Measurements from ENCODE around the gene RPL36A. TPM values are rescaled to one million over a fixed set of nuclear protein-coding genes. Genes with fewer than 3 reads are reported as not detected.

Gene RPL36A
- total RNA-seq, 1 donor from 2014 or later, result 140 TPM

DNA sequence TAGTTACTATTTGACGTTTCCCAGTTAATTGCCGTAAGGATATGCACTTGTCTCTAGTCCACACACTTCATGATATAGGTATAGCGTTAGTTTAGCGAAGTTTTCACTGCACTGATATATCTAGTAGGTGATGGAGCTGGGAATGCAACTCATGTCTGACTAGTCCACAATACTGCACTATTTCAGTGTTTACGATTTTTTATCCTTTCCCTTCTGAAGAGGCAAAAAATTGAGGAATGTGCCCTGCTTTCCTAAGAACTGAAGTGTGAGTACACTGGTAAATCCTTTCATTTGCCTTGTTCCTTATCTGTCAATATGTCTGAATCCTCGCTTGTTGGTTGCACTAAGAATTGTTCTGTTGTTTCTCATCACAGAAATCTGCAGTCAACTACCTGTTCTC, 1.0 kb downstream of the RPL36A start:
- DNase-seq (ENCODE audit: low spot score), result no peak

DNA sequence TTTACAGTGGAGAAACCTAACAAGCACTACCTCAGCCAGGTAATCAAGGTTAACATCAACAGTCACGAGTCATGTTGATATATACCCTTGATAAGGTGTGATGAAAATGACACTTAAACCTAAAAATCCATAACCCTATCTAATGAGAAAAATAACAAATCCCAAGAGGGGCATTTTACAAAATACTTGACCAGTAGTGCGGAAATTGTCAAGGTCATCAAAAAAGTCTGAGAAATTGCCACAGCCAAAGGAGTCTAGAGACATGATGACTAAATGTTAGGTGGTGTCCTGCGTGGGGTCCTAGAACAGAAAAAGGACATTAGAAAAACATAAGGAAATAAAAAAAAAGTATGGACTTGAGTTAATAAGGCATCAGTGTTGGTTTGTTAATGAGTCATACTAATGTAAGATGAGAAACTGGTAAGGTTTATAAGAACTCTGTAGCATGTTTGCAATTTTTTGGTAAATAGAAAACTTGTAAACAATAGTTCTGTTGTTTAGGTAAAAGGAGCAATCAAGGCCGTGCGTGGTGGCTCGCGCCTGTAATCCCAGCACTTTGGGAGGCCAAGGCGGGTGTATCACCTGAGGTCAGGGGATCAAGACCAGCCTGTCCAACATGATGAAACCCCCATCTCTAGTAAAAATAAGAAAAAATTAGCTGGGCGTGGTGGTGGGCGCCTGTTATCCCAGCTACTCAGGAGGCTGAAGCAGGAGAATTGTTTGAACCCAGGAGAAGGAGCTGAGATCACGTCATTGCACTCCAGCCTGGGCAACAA, 2.9 kb downstream of the RPL36A start:
- no peak for DNase-seq (ENCODE audit: low spot score)

DNA sequence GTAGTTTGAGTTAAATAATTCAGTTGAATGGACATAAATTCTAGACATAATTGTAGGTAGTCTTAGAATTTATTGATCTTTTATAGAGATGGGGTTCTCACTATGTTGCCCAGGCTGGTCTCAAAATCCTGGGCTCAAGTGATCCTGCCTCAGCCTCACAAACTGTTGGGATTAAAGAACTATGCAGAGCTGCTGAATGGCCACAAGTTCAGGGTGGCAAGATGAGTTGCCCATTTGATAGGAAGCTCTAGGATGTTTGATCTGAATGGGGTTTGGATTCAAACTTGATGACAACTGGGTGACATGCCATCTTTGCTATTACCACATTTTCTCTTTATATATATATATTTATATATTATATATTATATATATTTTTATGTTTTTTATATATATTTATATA, 3.6 kb downstream of the RPL36A start:
- DNase-seq (ENCODE audit: low spot score), result no peak

DNA sequence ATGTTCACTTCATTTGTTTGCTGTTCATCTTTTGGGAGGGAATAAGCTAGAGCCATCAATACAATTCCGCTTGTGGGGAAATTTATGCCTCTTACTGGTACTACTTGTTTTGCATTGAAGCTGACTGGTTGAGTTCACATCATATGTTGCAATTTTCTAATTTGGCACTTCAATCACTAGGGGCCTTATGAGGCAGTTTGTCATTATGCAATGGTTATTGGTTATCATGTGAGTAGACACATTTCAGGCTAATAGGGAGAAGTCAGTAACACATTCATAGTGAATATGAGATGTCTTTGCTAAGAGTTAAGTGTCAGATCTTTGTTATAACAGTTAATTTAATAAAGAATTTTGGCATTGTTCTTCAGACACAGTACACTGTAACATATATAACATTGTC, 5.0 kb downstream of the RPL36A start:
- DNase-seq (ENCODE audit: low spot score), result no peak

DNA sequence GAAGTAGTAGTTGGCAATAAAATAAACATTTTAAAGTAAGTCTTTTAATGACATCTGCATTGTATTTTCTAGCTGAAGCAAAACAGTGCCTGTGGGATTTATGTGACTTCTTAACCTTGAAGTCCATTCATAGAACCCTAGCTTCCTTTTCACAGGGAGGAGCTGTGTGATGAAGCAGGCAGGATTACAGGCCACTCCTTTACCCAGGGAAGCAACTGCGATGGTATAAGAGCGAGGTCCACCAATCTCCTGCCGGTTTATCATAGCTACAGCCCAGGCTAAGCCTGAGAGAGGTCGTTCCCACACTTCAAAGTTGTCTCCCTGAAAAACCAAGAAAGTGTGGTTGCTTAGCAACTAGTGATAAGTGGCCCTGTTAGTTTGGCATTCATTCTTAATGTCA, 7.0 kb downstream of the RPL36A start:
- no peak for DNase-seq (ENCODE audit: low spot score)

DNA sequence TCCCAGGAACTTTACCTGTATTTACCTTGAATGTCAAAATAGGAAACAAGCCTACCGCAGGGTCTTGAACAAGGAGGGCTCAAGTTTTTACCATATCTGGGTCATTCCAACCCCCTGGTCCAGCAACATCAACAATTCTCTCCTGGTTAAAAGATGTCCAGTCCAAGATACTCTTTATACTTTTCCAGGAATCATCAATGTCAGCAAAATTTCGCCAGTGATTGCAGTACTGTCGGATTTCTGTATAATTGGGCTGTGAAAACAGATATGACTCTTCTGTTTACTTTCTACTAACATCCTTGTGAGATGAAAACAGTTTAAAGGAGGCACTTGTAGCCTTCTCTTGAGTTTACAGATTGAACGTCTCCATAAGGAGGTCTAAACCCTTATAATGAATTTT, 7.9 kb downstream of the RPL36A start:
- no peak for DNase-seq (ENCODE audit: low spot score)

DNA sequence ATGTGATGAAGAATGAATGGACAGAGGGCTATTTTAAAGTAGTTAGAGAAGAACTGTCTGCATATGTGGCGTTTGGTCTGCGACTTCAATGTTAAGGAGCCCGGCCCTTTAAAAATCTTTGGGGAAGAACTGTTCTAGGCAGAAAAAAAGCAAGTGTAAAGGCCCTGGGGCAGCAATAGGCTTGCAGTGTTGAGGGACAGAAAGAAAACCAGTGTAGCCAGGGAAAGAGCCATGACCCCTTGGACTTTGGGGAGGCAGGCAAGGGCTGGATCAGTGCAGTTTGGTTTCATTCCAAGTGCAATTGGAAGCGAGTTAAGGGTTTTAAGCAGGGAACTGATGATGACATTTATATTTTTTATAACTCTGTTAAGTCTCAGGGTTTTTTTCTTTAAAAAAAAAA, 9.0 kb downstream of the RPL36A start:
- no peak for DNase-seq (ENCODE audit: low spot score)

DNA sequence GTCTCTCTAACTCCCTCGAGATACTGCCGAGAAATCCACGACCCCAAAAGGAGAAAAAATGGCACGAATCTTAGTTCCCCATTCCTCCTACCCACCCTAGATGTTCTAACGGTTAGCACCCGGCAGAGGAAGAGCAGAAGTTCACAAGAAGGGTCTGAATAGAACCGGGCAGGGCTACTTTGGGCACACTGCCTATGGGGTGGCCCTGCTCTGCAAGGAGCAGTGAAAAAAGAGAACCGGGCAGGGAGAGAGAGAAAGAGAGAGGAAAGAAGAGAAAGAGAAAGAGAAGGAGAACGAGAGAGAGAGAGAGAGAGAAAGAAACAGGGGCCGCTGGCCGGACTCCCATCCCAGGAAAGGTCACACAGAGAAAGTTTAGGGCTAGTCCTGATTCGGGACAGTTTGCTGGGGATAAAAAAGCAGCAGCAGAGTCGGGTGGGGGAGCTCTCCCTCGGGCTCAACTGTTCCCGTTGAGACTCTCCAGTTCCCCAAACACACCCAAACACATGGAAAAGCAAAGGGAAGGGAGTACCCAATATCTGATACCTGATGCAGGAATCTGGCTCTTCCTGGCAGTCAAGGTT, 16.4 kb downstream of the RPL36A start:
- no peak for DNase-seq (ENCODE audit: low spot score)

DNA sequence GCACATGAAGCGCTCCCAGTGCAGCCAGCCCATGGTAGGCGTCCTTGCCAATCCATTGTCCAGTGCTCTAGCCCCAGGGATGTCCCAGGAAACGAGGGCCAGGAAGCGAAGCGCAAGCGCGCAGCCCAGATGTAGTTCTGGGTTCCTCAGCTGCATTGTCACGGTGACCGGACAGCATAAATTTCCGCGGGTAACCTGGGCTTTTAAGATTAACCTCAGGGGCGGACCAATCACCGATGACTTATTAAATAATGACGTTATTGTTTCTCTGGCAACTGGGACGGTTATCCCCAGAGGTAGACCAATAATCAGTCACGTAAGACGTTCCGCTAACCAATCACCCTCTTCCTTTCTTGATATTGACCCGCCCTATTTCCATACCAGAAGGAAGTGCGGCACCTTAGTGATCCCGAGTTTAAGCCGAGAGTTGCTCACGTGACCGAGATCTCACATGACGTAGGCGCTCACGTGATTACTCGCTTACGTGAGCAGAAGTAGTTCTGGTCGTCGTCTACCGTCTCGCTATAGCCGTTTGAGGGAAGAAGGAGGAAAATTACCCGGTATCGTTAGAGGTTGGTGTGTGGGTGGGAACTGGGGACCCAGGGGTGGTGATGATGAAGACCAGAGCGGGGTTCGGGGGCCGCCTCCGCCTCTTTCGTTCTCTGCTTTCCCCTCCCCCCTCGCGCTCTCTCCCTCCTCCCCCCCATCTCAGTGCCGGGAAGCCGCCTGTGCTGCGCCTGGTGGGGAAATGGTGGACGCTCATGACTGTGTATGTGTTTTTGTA, 17.1 kb downstream of the RPL36A start, which contains the start of the genes GLA and HNRNPH2:
TSS of gene GLA (minus strand) at position 178 of the 784 bp plus-strand sequence. CDS start at position 156, 22 bp downstream.
TSS of gene HNRNPH2 (plus strand) at position 475 of the 784 bp plus-strand sequence. CDS start 3,767 bp downstream, outside the sequence.
- DNase-seq (ENCODE audit: low spot score), result no peak

DNA sequence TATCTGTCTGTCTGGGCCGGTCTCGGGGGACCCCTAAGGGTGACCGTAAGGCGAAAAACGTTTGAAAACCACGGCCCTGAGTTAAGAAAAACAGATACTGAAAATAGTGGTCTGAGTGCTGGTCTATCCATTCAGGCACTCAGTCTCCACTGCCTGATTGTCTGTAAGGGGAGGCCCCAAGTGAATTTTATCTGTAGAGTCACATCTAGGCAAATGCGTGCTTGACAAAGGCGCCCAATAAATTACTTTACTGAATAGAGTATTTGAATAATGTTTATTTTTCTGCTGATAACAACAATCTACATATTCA, 17.7 kb downstream of the RPL36A start:
- DNase-seq (ENCODE audit: low spot score), result no peak

DNA sequence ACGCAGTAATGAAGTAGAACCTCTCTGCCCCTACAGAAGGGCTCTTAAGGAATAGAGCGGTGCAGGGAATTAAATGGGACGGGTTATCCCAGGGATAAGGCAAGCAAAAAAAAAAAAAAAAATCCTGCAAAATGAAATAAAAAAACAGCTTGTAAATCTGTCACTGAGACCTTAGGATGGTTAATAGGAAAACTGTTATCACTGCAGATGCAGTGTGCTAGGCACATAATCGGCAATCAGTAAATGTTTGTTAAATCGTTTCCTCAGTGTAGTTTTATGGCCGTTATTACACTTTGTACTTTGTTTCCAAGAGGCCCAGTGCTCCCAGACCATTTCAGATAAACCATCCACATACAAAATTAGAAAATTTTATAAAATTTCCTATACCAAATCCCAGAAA, 18.2 kb downstream of the RPL36A start:
- DNase-seq (ENCODE audit: low spot score), result no peak

DNA sequence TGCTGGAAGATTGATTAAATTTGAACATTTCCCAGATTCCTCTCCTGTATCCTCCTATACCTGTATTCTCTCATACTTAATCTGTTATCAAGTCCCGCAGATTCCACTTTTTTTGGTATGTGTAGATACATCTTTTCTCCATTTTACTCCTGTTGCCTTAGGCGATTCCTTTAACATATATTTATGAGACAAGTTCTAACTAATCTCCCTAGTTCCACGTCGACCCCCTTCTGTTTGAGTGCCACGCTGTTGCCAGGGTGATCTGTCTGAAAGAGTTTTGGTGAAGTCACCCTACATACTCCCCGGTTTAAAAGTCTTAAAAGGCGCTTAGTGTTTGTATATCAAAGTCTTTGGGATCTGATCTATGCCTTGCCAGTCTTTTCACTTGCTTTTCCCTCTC, 19.6 kb downstream of the RPL36A start:
- no peak for DNase-seq (ENCODE audit: low spot score)

DNA sequence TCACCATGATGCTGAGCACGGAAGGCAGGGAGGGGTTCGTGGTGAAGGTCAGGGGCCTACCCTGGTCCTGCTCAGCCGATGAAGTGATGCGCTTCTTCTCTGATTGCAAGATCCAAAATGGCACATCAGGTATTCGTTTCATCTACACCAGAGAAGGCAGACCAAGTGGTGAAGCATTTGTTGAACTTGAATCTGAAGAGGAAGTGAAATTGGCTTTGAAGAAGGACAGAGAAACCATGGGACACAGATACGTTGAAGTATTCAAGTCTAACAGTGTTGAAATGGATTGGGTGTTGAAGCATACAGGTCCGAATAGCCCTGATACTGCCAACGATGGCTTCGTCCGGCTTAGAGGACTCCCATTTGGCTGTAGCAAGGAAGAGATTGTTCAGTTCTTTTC, 21.2 kb downstream of the RPL36A start:
- DNase-seq (ENCODE audit: low spot score), result no peak

DNA sequence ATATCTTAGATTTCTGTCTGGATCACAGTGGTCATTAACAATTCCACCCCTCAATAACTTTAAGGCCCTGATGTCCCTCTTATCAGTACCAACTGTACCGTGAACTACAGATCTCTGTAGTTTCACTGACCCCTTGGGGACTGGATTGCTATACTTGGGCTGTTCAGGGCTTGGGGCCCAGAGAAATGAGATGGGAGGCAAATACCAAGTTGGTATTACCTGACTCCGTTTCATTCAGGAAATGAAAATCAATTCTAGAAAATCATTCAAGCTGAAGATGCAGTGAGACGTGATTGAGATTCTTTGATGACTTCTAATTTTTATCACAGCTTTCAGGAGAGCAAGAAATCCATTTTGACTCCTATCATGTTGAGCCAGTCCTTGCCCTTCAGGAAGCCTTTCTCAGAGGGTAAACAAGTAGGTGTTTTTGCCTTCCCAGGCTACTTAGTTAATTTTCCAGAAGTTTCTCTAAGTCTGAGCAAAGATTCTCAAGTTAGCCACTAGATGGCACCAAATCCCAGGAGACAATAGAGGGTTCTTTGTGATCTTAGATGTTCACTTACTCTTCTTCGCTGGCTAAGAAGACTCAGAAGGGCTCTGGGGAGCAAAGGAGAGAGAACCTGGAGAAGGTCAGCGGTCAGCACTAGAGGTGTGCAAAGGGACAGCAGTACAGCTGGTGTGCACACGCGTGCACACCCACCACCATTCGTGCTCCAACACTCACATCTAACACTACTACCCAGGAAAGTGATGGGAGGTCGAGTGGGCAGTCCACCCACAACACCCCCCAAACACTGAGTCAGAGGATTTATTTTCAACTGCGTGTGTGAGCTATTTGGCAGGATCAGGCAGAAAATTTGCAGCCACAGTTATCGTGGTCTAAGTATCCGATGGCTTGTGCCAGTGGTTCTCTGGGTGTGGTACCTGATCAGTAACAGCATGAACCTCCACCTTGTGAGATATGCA, 24.7 kb downstream of the RPL36A start:
- DNase-seq (ENCODE audit: low spot score), result no peak

DNA sequence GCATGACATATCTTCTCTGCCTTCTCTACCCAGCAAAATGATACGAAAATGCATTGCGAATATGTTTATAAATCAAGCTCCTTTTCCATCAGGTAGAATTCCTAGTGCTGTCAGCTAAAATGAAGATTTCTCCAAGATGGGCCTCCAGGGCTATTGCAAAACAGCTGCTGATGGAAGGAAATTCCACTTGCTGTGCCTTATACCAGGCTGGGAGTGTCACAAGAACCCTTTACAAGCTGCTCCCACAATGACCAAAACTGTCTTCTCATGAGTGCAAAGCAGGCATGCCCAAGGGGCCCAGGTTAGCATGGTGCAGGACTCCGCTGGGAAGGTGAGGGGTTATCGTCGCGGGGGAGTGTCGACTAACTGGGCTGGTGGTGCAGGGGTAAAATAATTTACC, 25.9 kb downstream of the RPL36A start:
- DNase-seq (ENCODE audit: low spot score), result no peak

DNA sequence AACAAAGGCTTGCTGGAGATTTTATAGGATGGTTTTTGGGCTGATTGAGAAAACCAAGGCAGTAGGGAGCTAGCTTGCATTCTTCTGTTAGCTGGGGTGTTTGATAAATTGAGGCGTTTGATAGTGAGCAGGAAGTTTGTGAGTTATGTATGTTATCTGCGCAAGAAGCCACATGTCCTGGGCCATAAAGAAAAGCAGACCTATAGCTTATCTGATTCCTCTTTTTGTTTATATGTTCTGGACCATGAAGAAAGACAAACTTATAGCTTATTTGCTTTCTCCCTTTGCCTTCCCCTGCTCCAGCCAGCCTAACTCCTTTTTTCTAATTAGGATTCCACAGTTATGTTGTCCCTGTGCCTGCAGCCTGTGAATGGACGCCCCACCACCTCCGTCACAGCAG, 26.4 kb downstream of the RPL36A start:
- DNase-seq (ENCODE audit: low spot score), result no peak

DNA sequence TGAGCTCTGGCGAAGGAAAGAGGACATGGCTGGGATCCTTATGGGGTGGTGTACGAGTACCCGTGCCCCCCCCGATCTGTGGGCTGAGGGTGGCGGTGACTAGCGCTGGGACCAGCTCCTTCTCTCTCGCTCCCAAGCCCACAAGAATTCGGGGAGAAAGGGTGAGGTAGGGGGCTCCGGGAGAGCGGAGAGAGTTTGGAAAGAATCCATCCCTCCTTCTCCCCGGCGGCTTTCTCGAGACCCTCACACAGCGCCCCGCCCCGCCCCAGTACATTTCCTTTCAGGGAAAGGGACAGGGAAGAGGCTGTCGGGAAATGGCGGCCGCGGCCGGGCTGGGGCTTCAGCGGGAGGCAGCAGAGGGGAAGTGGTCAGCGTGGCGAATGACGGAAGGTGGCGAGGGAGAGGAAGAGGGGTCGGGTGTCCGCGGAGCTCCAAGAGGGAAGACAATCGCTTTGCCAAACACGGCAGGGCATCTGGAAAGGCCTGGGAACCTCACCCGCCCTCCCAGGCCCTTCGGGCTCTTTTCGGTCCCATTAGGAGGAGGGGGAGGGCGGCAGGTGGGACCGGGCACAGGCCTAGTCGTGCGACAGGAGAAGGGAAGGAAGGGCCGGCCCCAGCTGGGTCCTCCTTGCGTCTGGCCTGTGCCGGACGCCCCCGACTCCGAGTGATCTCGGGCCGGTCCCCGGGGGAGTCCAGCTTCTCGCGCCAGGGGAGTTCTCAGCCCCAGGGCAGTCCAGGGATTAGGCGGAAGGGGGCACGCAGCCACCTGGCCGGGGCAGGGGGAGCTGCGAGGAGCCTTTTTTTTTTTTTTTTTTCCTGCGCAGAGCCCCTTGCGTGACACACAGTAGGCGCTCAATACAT, 27.4 kb downstream of the RPL36A start:
- no peak for DNase-seq (ENCODE audit: low spot score)

DNA sequence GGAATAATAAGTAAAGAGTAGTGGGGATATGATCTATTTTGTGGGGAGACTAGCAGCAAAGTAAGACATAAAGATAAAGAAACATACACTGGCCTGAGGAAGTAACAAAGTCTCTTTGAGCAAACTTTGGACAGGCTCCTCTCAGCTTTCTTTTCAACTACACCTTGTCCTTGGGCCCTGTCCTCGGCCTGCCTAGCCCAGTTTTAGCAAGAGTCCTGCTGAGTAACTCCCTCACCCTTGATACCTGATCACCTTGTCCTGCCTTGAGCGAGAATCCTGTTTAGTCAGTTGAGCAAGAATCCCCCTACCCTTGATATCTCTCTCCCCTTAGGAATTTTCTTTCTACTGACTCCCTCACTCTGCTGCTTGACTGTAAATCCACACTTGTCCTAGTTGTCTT, 28.7 kb downstream of the RPL36A start:
- DNase-seq (ENCODE audit: low spot score), result no peak

DNA sequence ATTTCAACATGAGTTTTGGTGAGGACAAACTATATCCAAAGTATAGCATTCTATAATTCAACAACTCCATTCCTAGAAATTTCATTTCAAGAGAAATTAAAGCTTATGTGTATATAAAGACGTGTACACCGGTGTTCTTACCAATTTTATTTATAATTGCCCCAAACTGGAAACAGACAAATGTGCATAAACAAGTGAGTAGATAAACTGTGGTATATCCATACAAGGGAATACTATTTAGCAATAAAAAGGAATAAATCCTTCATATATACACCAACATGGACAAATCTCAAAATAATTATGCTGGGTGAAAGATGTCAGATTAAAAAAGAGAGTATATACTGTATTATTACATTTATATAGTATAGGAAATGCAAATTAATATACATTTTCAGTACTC, 37.1 kb downstream of the RPL36A start:
- DNase-seq (ENCODE audit: low spot score), result no peak

DNA sequence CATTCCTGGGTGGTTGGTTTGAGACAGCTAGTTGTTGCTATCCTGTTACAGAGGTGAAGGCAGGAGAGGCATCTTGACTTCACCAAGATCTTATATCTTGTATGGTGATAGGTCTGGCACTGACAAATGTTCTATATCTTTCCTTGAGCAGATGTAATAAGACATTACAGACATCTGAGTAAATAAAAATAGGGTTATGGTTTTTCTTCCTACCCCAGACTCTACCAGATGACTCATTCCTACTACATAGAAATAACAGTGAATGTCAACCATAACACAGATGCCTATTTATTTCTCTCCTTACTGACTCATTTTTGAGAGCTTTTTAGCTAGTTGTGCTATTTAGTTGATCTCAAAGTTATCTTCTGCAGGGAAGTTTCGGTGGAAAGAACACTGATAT, 39.1 kb downstream of the RPL36A start:
- no peak for DNase-seq (ENCODE audit: low spot score)
